Measurements from ENCODE around the gene XAGE3.

- TF ChIP-seq POLR2A (IDR thresholded peaks at IDR 0.05): no peak
- TF ChIP-seq, protein P1, sequence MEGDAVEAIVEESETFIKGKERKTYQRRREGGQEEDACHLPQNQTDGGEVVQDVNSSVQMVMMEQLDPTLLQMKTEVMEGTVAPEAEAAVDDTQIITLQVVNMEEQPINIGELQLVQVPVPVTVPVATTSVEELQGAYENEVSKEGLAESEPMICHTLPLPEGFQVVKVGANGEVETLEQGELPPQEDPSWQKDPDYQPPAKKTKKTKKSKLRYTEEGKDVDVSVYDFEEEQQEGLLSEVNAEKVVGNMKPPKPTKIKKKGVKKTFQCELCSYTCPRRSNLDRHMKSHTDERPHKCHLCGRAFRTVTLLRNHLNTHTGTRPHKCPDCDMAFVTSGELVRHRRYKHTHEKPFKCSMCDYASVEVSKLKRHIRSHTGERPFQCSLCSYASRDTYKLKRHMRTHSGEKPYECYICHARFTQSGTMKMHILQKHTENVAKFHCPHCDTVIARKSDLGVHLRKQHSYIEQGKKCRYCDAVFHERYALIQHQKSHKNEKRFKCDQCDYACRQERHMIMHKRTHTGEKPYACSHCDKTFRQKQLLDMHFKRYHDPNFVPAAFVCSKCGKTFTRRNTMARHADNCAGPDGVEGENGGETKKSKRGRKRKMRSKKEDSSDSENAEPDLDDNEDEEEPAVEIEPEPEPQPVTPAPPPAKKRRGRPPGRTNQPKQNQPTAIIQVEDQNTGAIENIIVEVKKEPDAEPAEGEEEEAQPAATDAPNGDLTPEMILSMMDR (IDR thresholded peaks at IDR 0.05): no peak
These were observed 46.7 kb downstream of the XAGE3 start for GRCh38 chrX:52821079-52821760.

Data from right lobe of liver (tissue), 4 donors.